Esophagus squamous epithelium (tissue), 5 donors: ENCODE measurements around the gene TTF1. TPM values are rescaled to one million over a fixed set of nuclear protein-coding genes. Genes with fewer than 3 reads are reported as not detected.
"Not testable (repeated sequence)": the region's sequence is repeated elsewhere in the genome, so short reads cannot be mapped to it uniquely, and the experiment has no call there.

Source experiments
- DNase-seq: peaks from one replicate; lab custom pipeline; 2025; lab: John Stamatoyannopoulos, UW
- H3K27ac ChIP-seq, 4 donors: fragments of 200-600 bp; sonication (generic); one replicate each; pipeline ENCODE4 v1.5.1; 2016 to 2019; ENCODE audit warnings: mild to moderate bottlenecking in 1 of 4
- H3K27me3 ChIP-seq, 4 donors: fragments of 200-600 bp; sonication (generic); 1 replicate in 3 of 4; 2 replicates in 1 of 4; pipeline versions ENCODE4 v1.5.1 to v1.6.0; 2017 to 2021; ENCODE audit warnings: antibody characterized with exemption in 1 of 4
- H3K36me3 ChIP-seq, 3 donors: fragments of 200-600 bp; sonication (generic); one replicate each; pipeline ENCODE4 v1.5.1; 2016 to 2019
- H3K4me1 ChIP-seq, 3 donors: fragments of 200-600 bp; sonication (generic); one replicate each; pipeline ENCODE4 v1.5.1; 2017 to 2019
- H3K4me3 ChIP-seq, 4 donors: fragments of 200-600 bp; sonication (generic); 1 replicate in 3 of 4; 2 replicates in 1 of 4; pipeline ENCODE4 v1.5.1; 2016 to 2019; ENCODE audit warnings: mild to moderate bottlenecking in 2 of 4, moderate library complexity in 1 of 4
- H3K9me3 ChIP-seq, 3 donors: fragments of 200-600 bp; sonication (generic); one replicate each; pipeline ENCODE4 v1.5.1; 2016 to 2019
- CTCF ChIP-seq, 6 experiments: fragments of 450-650 bp in 4 of 6; fragments of 200-600 bp in 2 of 6; sonication (generic) in 2 of 6; IDR thresholded peaks; one replicate each; pipeline ENCODE4 v1.5.1; 2016 to 2019; ENCODE audit warnings: antibody characterized with exemption in 6 of 6, mild to moderate bottlenecking in 4 of 6, moderate library complexity in 4 of 6
- POLR2A ChIP-seq, 4 donors: fragments of 450-650 bp; IDR thresholded peaks; one replicate each; pipeline ENCODE4 v1.6.1; 2017; ENCODE audit warnings: antibody characterized with exemption in 4 of 4, mild to moderate bottlenecking in 4 of 4, moderate library complexity in 3 of 4
- whole genome bisulfite sequencing, 2 donors: methylation state at CpG; one replicate each; pipeline ENCODE4 v1.1.5; 2018; 5-methylcytosine and 5-hydroxymethylcytosine counted together
- intact Hi-C: fragments of 100-400 bp; cut with DNase I; formaldehyde crosslinking; loops from one replicate; pipeline ENCODE4 v1.15.0; 2022
- total RNA-seq, 4 donors: library from RNA; depleted of rRNA; stranded (reverse); fragments of >200 nt; gene quantifications; one replicate each; pipeline ENCODE4 v1.1.0, GENCODE V29; 2016
- donor health status: DM: yes; HTN: yes; CAD: no.

Gene TTF1
- total RNA-seq, 4 donors from 2014 or later, result 4.4 to 14.9 (median 8.1) TPM

GRCh38 chr9:132383462-132383883 is 23.2 kb downstream of the TTF1 start:
- Histone ChIP-seq H3K27ac (no peak overlapping the region), H3K4me3 (no peak overlapping the region), H3K27me3 (no peaks in the 10 kb centered on the region), H3K9me3 (no peaks in the 10 kb centered on the region), H3K4me1 (no peaks in the 10 kb centered on the region), H3K36me3 (peaks cover 18 to 100% (median 23%) of the 10 kb centered on the region in 3 donors)
- TF ChIP-seq CTCF (IDR thresholded peaks at IDR 0.05) (no peak), POLR2A (IDR thresholded peaks at IDR 0.05) (peak in 1 of 4 donors; percentile 25)
- intact Hi-C loops, result no loop called here
- DNase-seq, result no peak
- WGBS, 2 donors, result 66 to 74% methylated on average over 10 of the region's 10 CpGs

GRCh38 chr9:132381966-132382541 is 24.6 kb downstream of the TTF1 start:
- Histone ChIP-seq H3K27ac (peak overlapping the region in 1 of 4 donors; percentile 7), H3K4me1 (no peaks in the 10 kb centered on the region), H3K27me3 (no peaks in the 10 kb centered on the region), H3K36me3 (peaks cover 7 to 100% (median 12%) of the 10 kb centered on the region in 3 donors), H3K4me3 (no peak overlapping the region), H3K9me3 (no peaks in the 10 kb centered on the region)
- intact Hi-C loops, result no loop called here
- DNase-seq, result no peak
- WGBS, 2 donors, result 80 to 92% methylated on average over 4 to 8 of the region's 9 CpGs
- TF ChIP-seq CTCF (IDR thresholded peaks at IDR 0.05) (no peak), POLR2A (IDR thresholded peaks at IDR 0.05) (no peak)

DNA sequence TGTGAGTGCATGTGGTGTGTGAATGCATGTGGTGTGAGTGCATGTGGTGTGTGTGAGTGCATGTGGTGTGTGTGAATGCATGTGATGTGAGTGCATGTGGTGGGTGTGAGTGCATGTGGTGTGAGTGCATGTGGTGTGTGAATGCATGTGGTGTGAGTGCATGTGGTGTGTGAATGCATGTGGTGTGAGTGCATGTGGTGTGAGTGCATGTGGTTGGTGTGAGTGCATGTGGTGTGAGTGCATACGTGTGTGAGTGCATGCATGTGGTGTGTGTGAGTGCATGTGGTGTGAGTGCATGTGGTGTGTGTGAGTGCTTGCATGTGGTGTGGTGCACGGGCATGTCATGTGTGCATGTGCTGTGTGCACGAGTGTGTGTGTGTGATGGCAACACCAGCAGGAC is 28.2 kb downstream of the TTF1 start:
- H3K4me1 ChIP-seq, intact Hi-C loops, H3K27me3 ChIP-seq, DNase-seq, H3K27ac ChIP-seq, H3K9me3 ChIP-seq, H3K4me3 ChIP-seq: not testable (repeated sequence)
- WGBS, 2 donors, result 93 to 100% methylated on average over 3 of the region's 3 CpGs
- H3K36me3 ChIP-seq, result peaks cover 1 to 89% (median 14%) of the 10 kb centered on the region in 3 donors

- not testable (repeated sequence) for DNase-seq
- WGBS, 2 donors, result 74 to 91% methylated on average over 2 of the region's 2 CpGs
Measured at GRCh38 chr9:132377769-132378168, 28.9 kb downstream of the TTF1 start.

GRCh38 chr9:132372177-132373095 is 34.2 kb downstream of the TTF1 start:
- Histone ChIP-seq H3K9me3 (no peaks in the 10 kb centered on the region), H3K4me3 (no peak overlapping the region), H3K36me3 (peaks cover 0 to 29% (median 10%) of the 10 kb centered on the region in 3 donors), H3K27ac (peak overlapping the region; percentile 39 to 84 (median 68)), H3K4me1 (peaks cover 6 to 37% (median 12%) of the 10 kb centered on the region in 3 donors), H3K27me3 (no peaks in the 10 kb centered on the region)
- no peak for DNase-seq
- WGBS, 2 donors, result 58 to 60% methylated on average over 14 of the region's 14 CpGs
- intact Hi-C loops, result no loop called here
- no peak for TF ChIP-seq CTCF (IDR thresholded peaks at IDR 0.05)
- no peak for TF ChIP-seq POLR2A (IDR thresholded peaks at IDR 0.05)

More at GRCh38 chr9:132377769-132378168, 28.9 kb downstream of the TTF1 start:
- intact Hi-C loops, H3K27ac ChIP-seq, H3K27me3 ChIP-seq, H3K4me3 ChIP-seq, H3K9me3 ChIP-seq: not testable (repeated sequence)
- peaks cover 0 to 11% (median 6%) of the 10 kb centered on the region in 3 donors for H3K4me1 ChIP-seq
- H3K36me3 ChIP-seq, result peaks cover 0 to 83% (median 14%) of the 10 kb centered on the region in 3 donors

DNA sequence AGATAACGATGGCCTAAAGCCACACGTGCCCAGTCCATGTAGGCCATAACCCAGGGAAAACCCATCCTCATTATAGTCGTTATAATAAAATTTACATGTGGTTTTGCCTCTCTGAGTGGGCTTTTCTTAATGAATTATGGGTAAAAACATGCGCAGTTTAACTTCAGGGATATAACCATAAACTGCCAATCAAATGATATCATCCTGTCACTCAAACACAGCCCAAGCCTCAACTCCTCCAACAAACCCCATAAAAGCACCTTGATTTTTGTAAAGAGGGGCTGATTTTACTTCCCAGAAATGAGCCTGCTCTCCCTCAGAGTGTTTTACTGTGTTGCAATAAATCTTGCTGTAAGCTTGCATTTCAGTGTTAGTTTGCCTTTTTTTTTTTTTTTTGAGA is 36.0 kb downstream of the TTF1 start:
- Histone ChIP-seq H3K4me1 (peaks cover 6 to 38% (median 12%) of the 10 kb centered on the region in 3 donors), H3K4me3 (no peak overlapping the region), H3K27ac (no peak overlapping the region), H3K27me3 (no peaks in the 10 kb centered on the region), H3K36me3 (peaks cover 0 to 11% (median 0%) of the 10 kb centered on the region in 3 donors), H3K9me3 (no peaks in the 10 kb centered on the region)
- intact Hi-C loops, result no loop called here
- DNase-seq, result no peak
- TF ChIP-seq POLR2A (IDR thresholded peaks at IDR 0.05) (no peak), CTCF (IDR thresholded peaks at IDR 0.05) (no peak)
- WGBS, 2 donors, result 84 to 96% methylated on average over 4 of the region's 4 CpGs
